ENCODE measurements around the gene LRCOL1.

DNA sequence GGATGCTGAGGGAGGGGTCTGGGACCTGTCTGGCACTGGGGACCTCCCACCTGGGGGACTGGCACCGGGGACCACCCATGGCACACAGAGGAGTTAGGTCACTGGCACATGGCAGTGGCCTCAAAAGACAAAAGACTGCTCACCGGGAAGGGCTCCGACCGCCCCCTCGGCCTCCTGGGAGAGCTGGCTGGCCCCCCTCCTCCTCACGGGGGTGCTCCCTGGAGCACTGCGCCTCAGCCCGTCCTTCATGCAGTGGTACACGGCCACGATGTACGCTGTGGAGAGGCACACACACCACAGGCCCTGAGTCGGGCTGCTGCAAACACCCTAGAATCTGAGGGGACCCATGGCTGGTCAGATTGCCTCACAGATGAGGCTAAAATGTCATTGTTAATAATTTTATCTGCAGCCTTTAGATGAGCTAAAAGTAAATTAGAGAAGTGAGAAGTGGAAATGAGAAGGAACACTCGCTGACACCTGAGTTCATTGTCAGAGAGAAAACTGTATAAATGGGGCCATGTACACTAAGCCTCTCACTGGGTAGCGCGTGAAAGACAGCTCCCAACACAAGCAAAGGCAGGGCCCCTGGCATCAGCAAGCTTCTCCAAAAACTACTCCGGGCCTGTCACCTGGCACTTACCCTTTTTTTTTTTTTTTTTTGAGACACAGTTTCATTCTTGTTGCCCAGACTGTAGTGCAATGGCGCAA lies 22.3 kb upstream of the LRCOL1 start:
- TF ChIP-seq CTCF (IDR thresholded peaks at IDR 0.05 in 8 of 11, conservative IDR thresholded peaks at IDR 0.05 in 3 of 11): no peak
- no peak for TF ChIP-seq POLR2AphosphoS5 (IDR thresholded peaks at IDR 0.05)
- TF ChIP-seq POLR2A (IDR thresholded peaks at IDR 0.05): no peak

Measured in spleen (tissue), 7 donors.